HUES48 (cell line): ENCODE data around the gene TPSG1.
"Not testable (repeated sequence)": the region's sequence is repeated elsewhere in the genome, so short reads cannot be mapped to it uniquely, and the experiment has no call there.

Source experiments
- H3K27ac ChIP-seq: one replicate; pipeline ENCODE4 v1.7.0; 2013; ENCODE audit warnings: low read depth, low read length, inconsistent platforms
- H3K27me3 ChIP-seq: 2 replicates; pipeline ENCODE4 v1.6.1; 2013; ENCODE audit warnings: mild to moderate bottlenecking, low read length; ENCODE audit not compliant: control insufficient read depth, insufficient read depth
- H3K36me3 ChIP-seq: 2 replicates; pipeline ENCODE4 v1.6.1; 2013; ENCODE audit warnings: low read length; ENCODE audit not compliant: control insufficient read depth, insufficient read depth
- H3K4me1 ChIP-seq: 2 replicates; pipeline ENCODE4 v1.6.1; 2013; ENCODE audit warnings: mild to moderate bottlenecking, low read length; ENCODE audit not compliant: control insufficient read depth, insufficient read depth
- H3K4me3 ChIP-seq: 2 replicates; pipeline ENCODE4 v1.5.1; 2013; ENCODE audit warnings: mild to moderate bottlenecking, low read depth, low read length
- H3K9ac ChIP-seq: 2 replicates; pipeline ENCODE4 v1.6.1; 2013; ENCODE audit warnings: mild to moderate bottlenecking, low read depth, low read length, moderate library complexity
- H3K9me3 ChIP-seq: 2 replicates; pipeline ENCODE4 v1.6.1; 2013; ENCODE audit warnings: low read length; ENCODE audit not compliant: control insufficient read depth, insufficient read depth

The TPSG1 gene

GRCh38 chr16:1230084-1230470 lies 5.0 kb upstream of the TPSG1 start, which contains the start of gene TPSB2:
Gene TPSB2, minus strand, starts transcription at chr16:1230184. Its CDS starts 233 bp downstream, at chr16:1229951.
- not testable (repeated sequence) for H3K27me3 ChIP-seq, H3K4me3 ChIP-seq, H3K27ac ChIP-seq, H3K4me1 ChIP-seq, H3K9ac ChIP-seq, H3K9me3 ChIP-seq, H3K36me3 ChIP-seq

- H3K9ac ChIP-seq, H3K4me1 ChIP-seq, H3K4me3 ChIP-seq, H3K36me3 ChIP-seq, H3K27ac ChIP-seq, H3K9me3 ChIP-seq, H3K27me3 ChIP-seq: not testable (repeated sequence)
Observed at GRCh38 chr16:1229476-1229875, 4.4 kb upstream of the TPSG1 start.

- H3K9me3 ChIP-seq, H3K9ac ChIP-seq, H3K4me1 ChIP-seq, H3K36me3 ChIP-seq, H3K4me3 ChIP-seq, H3K27ac ChIP-seq, H3K27me3 ChIP-seq: not testable (repeated sequence)
Observed at GRCh38 chr16:1228227-1228626, 3.2 kb upstream of the TPSG1 start.

GRCh38 chr16:1226692-1227091 lies 1.6 kb upstream of the TPSG1 start:
- H3K4me3 ChIP-seq, H3K9me3 ChIP-seq, H3K27me3 ChIP-seq, H3K9ac ChIP-seq, H3K27ac ChIP-seq, H3K4me1 ChIP-seq, H3K36me3 ChIP-seq: not testable (repeated sequence)

GRCh38 chr16:1225728-1226311 lies 752 bp upstream of the TPSG1 start:
- not testable (repeated sequence) for H3K27me3 ChIP-seq, H3K36me3 ChIP-seq, H3K4me3 ChIP-seq, H3K27ac ChIP-seq, H3K4me1 ChIP-seq, H3K9me3 ChIP-seq, H3K9ac ChIP-seq

GRCh38 chr16:1224558-1224957 lies 510 bp downstream of the TPSG1 start:
- H3K4me3 ChIP-seq = no peak overlapping the region
- no peaks in the 10 kb centered on the region for H3K27me3 ChIP-seq
- H3K9ac ChIP-seq = no peak overlapping the region
- no peaks in the 10 kb centered on the region for H3K4me1 ChIP-seq
- peaks cover 11% of the 10 kb centered on the region for H3K36me3 ChIP-seq
- no peaks in the 10 kb centered on the region for H3K9me3 ChIP-seq
- H3K27ac ChIP-seq = no peak overlapping the region

GRCh38 chr16:1223355-1224214 lies 1.5 kb downstream of the TPSG1 start:
- H3K27ac ChIP-seq = no peak overlapping the region
- no peak overlapping the region for H3K9ac ChIP-seq
- no peaks in the 10 kb centered on the region for H3K4me1 ChIP-seq
- peaks cover 17% of the 10 kb centered on the region for H3K36me3 ChIP-seq
- H3K9me3 ChIP-seq = no peaks in the 10 kb centered on the region
- H3K27me3 ChIP-seq = no peaks in the 10 kb centered on the region
- H3K4me3 ChIP-seq = no peak overlapping the region

- Histone ChIP-seq H3K4me1 (no peaks in the 10 kb centered on the region), H3K4me3 (no peak overlapping the region), H3K9ac (no peak overlapping the region; the same call in 1 of the 2 replicates), H3K36me3 (peaks cover 22% of the 10 kb centered on the region), H3K9me3 (no peaks in the 10 kb centered on the region), H3K27ac (no peak overlapping the region), H3K27me3 (no peaks in the 10 kb centered on the region)
Observed at GRCh38 chr16:1222553-1223354, 2.3 kb downstream of the TPSG1 start.

- Histone ChIP-seq H3K4me3 (no peak overlapping the region), H3K9me3 (no peaks in the 10 kb centered on the region), H3K27ac (no peak overlapping the region), H3K9ac (no peak overlapping the region), H3K27me3 (no peaks in the 10 kb centered on the region), H3K36me3 (peaks cover 31% of the 10 kb centered on the region), H3K4me1 (no peaks in the 10 kb centered on the region)
Observed at GRCh38 chr16:1221628-1222552, 3.2 kb downstream of the TPSG1 start.

GRCh38 chr16:1220841-1221627 lies 4.0 kb downstream of the TPSG1 start:
- no peaks in the 10 kb centered on the region for H3K27me3 ChIP-seq
- H3K4me1 ChIP-seq = no peaks in the 10 kb centered on the region
- no peak overlapping the region for H3K27ac ChIP-seq
- no peaks in the 10 kb centered on the region for H3K9me3 ChIP-seq
- no peak overlapping the region for H3K4me3 ChIP-seq
- peaks cover 34% of the 10 kb centered on the region for H3K36me3 ChIP-seq
- no peak overlapping the region for H3K9ac ChIP-seq
